GM10266 (cell line): ENCODE results near the gene FMNL2.

Experiments
- DNase-seq: peaks from one replicate; pipeline ENCODE4 v3.0.0; 2012; ENCODE audit errors: extremely low spot score
- CTCF ChIP-seq: IDR thresholded peaks from 2 replicates; pipeline ENCODE4 v1.5.1; 2012; ENCODE audit warnings: mild to moderate bottlenecking, low read depth; ENCODE audit not compliant: control insufficient read depth, insufficient read depth; ENCODE audit errors: missing control alignments

Gene FMNL2

GRCh38 chr2:152563764-152564163, 228.8 kb downstream of the FMNL2 start:
- DNase-seq = no peak
- TF ChIP-seq CTCF = no peak

GRCh38 chr2:152564754-152565551, 230.0 kb downstream of the FMNL2 start:
- DNase-seq = peak; percentile 46
- no peak for TF ChIP-seq CTCF

GRCh38 chr2:152565884-152566727, 231.1 kb downstream of the FMNL2 start:
- DNase-seq = peak; percentile 32
- no peak for TF ChIP-seq CTCF

- no peak for DNase-seq
- no peak for TF ChIP-seq CTCF
Measured at GRCh38 chr2:152566728-152567069, 231.7 kb downstream of the FMNL2 start.

- DNase-seq = no peak
- TF ChIP-seq CTCF = no peak
Measured at GRCh38 chr2:152568531-152568930, 233.6 kb downstream of the FMNL2 start.

GRCh38 chr2:152569186-152569585, 234.2 kb downstream of the FMNL2 start:
- peak; percentile 10 for TF ChIP-seq CTCF
- DNase-seq = no peak
